Kidney (tissue), 22 donors: ENCODE data around the gene CACNG6. TPM values are rescaled to one million over a fixed set of nuclear protein-coding genes. Genes with fewer than 3 reads are reported as not detected.

Experiments
- DNase-seq, 5 donors: peaks; one replicate each; pipeline ENCODE4 v3.0.0-alpha.2; 2013 to 2020
- FAIRE-seq: peaks from 2 replicates; lab custom pipeline; 2012; peaks lifted over from hg19 to GRCh38; lab: Jason Lieb, UNC
- H3K27ac ChIP-seq, 2 donors: one replicate each; pipeline ENCODE4 v1.7.0; 2013; ENCODE audit warnings: low read depth in 2 of 2, low read length in 2 of 2, inconsistent platforms in 1 of 2
- H3K27me3 ChIP-seq: one replicate; pipeline ENCODE4 v1.7.1; 2013; ENCODE audit warnings: low read length, inconsistent platforms; ENCODE audit not compliant: control insufficient read depth, insufficient read depth
- H3K36me3 ChIP-seq, 3 donors: one replicate each; pipeline versions ENCODE4 v1.7.0 to v1.7.1; 2013; ENCODE audit warnings: low read length in 3 of 3, control low read depth in 1 of 3, inconsistent platforms in 1 of 3; ENCODE audit not compliant: insufficient read depth in 3 of 3, control insufficient read depth in 2 of 3
- H3K4me1 ChIP-seq, 3 donors: one replicate each; pipeline versions ENCODE4 v1.7.0 to v1.7.1; 2013; ENCODE audit warnings: low read length in 3 of 3, inconsistent platforms in 1 of 3, low read depth in 1 of 3; ENCODE audit not compliant: control insufficient read depth in 2 of 3, insufficient read depth in 2 of 3
- H3K4me3 ChIP-seq, 3 donors: one replicate each; pipeline versions ENCODE4 v1.7.0 to v1.8.1; 2013; ENCODE audit warnings: low read length in 3 of 3, control low read depth in 1 of 3, inconsistent platforms in 1 of 3
- H3K9ac ChIP-seq, 3 donors: one replicate each; pipeline versions ENCODE4 v1.7.0 to v1.7.1; 2013; ENCODE audit warnings: low read length in 3 of 3, control low read depth in 1 of 3, inconsistent platforms in 1 of 3
- H3K9me3 ChIP-seq, 3 donors: one replicate each; pipeline versions ENCODE4 v1.7.0 to v1.7.1; 2013; ENCODE audit warnings: low read length in 3 of 3, control low read depth in 1 of 3, inconsistent platforms in 1 of 3; ENCODE audit not compliant: control insufficient read depth in 2 of 3, insufficient read depth in 1 of 3
- intact Hi-C: fragments of 100-400 bp; cut with DNase I; formaldehyde crosslinking; loops from one replicate; pipeline ENCODE4 v1.11.1; 2022
- long read RNA-seq, 10 donors: library from polyadenylated mRNA in 1 of 10; unstranded in 1 of 10; transcript quantifications; one replicate each; pipeline ENCODE4 v2.0.0 and lab custom pipeline, GENCODE V29; 2021 to 2026
- polyA plus RNA-seq: library from polyadenylated mRNA; stranded (reverse); fragments of 350-450 nt; fragmentation: Illumina TruSeq; extraction: RNeasy Lipid Tissue Mini Kit (QIAGEN cat#74804); gene quantifications from one replicate; pipeline ENCODE4 v1.2.3, GENCODE V29; 2014; ENCODE audit warnings: low read depth, low replicate concordance; ENCODE audit not compliant: insufficient read depth
- total RNA-seq: library from RNA; stranded (reverse); fragmentation: NEBNext Ultra II Directional; extraction: Animal tissue kit (Norgen Biotek cat#: 25700); gene quantifications from one replicate; pipeline ENCODE4 v1.2.1, GENCODE V29; 2021
- TF ChIP-seq, protein P1 (sequence below): IDR thresholded peaks from 3 replicates; pipeline ENCODE4 v1.5.1; 2012; ENCODE audit warnings: mild to moderate bottlenecking, moderate library complexity, borderline replicate concordance; ENCODE audit not compliant: insufficient read depth; ENCODE audit errors: extremely low read depth
- donor health status: control.
- donor health status: control.
- donor health status: control.
- donor health status: control.
- donor health status: control.
- donor health status: DM: yes; HTN: yes; CAD: no.
- donor health status: Normal renal cell carcinoma (clear cell type).

Gene CACNG6, protein sequence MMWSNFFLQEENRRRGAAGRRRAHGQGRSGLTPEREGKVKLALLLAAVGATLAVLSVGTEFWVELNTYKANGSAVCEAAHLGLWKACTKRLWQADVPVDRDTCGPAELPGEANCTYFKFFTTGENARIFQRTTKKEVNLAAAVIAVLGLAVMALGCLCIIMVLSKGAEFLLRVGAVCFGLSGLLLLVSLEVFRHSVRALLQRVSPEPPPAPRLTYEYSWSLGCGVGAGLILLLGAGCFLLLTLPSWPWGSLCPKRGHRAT
- not detected for total RNA-seq
- polyA plus RNA-seq: not detected
- long read RNA-seq, donor 1: 0 reads
- long read RNA-seq, donor 2: 0 reads
- long read RNA-seq, donor 3: 0 reads
- long read RNA-seq, donor 4: 0 reads
- long read RNA-seq, donor 5: 0 reads
- long read RNA-seq, donor 6, partial matches to known transcripts: 0 of 1 reads
- long read RNA-seq, donor 6, other reads (novel, unspliced or antisense): 0 of 1 reads
- long read RNA-seq, donor 7: 0 reads
- long read RNA-seq, donor 8: 0 reads
- long read RNA-seq, donor 9, partial matches to known transcripts: 6 of 6 reads
- long read RNA-seq, donor 9, other reads (novel, unspliced or antisense): 0 of 6 reads
- long read RNA-seq, donor 10, partial matches to known transcripts: 0 of 1 reads
- long read RNA-seq, donor 10, other reads (novel, unspliced or antisense): 0 of 1 reads

DNA sequence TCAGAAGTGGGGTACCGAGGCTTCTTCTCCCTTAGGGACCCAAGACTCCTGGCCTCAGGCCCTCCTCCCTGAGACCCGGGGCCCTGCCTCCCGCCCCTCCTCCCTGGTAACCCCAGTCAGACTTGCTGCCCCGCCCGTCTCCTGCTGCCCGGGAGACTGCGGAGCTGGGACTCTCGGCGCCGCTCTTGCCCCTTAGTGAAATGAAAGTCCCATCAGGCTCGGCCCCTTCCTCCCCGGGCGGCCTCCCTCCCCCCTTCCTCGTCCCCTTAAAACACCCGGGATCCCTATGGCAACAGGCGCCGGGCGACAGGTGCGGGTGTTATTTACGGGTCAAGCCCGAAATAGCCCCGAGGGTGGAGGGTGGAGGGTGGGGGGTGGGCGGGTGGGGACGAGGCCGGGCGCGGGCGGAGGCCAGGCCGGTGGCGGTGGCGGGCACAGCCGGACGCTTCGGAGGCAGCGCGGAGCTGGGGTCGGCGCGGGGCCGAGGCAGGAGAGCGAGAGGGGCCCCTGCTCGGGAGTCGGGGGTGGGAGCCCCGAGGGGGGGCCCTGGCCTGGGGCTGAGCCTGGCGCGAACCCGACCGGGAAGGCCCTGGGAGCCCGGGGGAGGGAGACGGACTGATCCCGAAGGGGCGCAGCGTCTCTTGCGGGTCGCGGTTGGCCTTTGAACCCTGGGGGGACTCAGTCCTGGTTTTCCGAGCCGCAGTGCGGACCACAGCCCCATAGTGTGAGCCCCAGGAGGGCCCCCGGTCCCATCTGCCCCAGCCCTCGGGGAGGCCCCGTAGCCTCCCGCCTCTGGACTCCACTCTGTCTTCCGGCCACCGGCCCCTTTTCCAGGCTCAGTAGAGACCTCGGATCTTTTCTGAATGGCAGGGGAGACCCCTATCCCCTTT lies at the start of gene CACNG6:
CACNG6 (plus strand) TSS at position 414 of the 890 bp plus-strand sequence. CDS start 1,241 bp downstream, outside the sequence.
- peak in 4 of 5 donors; percentile 72 to 82 (median 78) for DNase-seq
- TF ChIP-seq, protein P1, sequence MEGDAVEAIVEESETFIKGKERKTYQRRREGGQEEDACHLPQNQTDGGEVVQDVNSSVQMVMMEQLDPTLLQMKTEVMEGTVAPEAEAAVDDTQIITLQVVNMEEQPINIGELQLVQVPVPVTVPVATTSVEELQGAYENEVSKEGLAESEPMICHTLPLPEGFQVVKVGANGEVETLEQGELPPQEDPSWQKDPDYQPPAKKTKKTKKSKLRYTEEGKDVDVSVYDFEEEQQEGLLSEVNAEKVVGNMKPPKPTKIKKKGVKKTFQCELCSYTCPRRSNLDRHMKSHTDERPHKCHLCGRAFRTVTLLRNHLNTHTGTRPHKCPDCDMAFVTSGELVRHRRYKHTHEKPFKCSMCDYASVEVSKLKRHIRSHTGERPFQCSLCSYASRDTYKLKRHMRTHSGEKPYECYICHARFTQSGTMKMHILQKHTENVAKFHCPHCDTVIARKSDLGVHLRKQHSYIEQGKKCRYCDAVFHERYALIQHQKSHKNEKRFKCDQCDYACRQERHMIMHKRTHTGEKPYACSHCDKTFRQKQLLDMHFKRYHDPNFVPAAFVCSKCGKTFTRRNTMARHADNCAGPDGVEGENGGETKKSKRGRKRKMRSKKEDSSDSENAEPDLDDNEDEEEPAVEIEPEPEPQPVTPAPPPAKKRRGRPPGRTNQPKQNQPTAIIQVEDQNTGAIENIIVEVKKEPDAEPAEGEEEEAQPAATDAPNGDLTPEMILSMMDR: no peak
- Histone ChIP-seq H3K27ac (no peak within 1 kb of the TSS), H3K9ac (no peak within 1 kb of the TSS), H3K4me1 (no peaks in the 10 kb centered on the region), H3K9me3 (no peaks in the 10 kb centered on the region), H3K36me3 (no peaks in the 10 kb centered on the region), H3K27me3 (peaks cover 3% of the 10 kb centered on the region), H3K4me3 (no peak within 1 kb of the TSS)
- no peak for FAIRE-seq
- intact Hi-C loops: no loop called here

DNA sequence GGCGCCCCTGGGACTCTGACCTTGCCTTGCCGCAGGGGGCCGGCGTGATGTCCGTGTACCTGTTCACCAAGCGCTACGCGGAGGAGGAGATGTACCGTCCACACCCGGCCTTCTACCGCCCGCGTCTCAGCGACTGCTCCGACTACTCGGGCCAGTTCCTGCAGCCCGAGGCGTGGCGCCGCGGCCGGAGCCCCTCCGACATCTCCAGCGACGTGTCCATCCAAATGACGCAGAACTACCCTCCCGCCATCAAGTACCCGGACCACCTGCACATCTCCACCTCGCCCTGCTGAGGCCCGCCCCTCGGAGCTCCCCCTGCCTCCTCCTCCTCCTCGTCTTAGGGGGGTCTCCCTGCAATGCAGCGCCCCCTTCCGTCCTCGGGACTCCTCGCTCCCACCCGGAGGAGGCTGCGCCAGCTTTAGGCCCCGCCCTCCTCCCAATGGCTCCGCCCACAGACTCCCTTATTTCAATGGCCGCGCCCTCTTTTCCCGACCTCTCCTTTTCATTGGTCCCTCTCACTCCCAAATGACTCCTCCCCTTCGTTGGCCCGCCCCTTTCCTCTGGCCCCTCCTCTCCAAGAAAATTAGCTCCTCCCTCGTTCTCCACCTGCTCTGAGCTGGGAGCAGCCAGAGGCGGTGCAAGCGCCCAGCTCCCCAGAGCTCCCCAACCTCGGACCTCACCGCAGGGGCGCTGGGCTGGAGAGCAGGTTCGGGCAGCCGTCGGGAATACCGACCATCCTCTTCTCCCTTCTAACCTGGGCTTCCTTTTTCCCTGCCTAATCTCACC lies 49.2 kb upstream of the CACNG6 start:
- no peaks in the 10 kb centered on the region for H3K9me3 ChIP-seq
- H3K36me3 ChIP-seq: no peaks in the 10 kb centered on the region
- FAIRE-seq (no peak), DNase-seq (peak in 2 of 5 donors; percentile 13 to 14)
- H3K27me3 ChIP-seq: peaks cover 10% of the 10 kb centered on the region
- TF ChIP-seq, protein P1: no peak
- no peak overlapping the region for H3K27ac ChIP-seq
- H3K4me3 ChIP-seq: no peak overlapping the region
- intact Hi-C loops: no loop called here
- no peaks in the 10 kb centered on the region for H3K4me1 ChIP-seq
- H3K9ac ChIP-seq: no peak overlapping the region

DNA sequence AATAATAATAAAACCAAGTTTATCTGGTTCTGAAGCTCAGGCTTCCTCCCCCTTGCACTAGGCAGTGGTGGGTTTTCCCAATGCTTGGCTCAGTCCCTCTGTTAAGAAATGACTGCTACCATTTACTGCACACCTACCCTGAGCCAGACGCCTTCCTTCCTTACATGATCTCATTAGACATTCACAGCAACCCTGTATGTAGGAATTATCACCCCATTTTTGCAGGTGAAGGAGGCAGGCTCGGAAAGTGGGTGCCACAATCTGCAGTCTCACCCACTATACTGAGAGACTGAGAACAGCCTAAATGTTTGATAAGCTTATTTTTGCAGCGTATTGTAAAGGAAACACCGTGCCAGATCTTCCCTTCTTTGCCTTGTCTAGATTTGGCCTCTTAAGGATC lies 47.0 kb upstream of the CACNG6 start:
- Histone ChIP-seq H3K36me3 (no peaks in the 10 kb centered on the region), H3K27ac (no peak overlapping the region), H3K4me1 (no peaks in the 10 kb centered on the region), H3K9ac (no peak overlapping the region), H3K4me3 (no peak overlapping the region), H3K27me3 (peaks cover 10% of the 10 kb centered on the region), H3K9me3 (no peaks in the 10 kb centered on the region)
- TF ChIP-seq, protein P1: no peak
- FAIRE-seq: no peak
- intact Hi-C loops: no loop called here
- no peak for DNase-seq
